Smooth muscle cell (in vitro differentiated cells): Measurements from ENCODE around the gene ZBTB40. TPM values are rescaled to one million over a fixed set of nuclear protein-coding genes. Genes with fewer than 3 reads are reported as not detected.

Experiments used
- DNase-seq: peaks from one replicate; lab custom pipeline; 2025; ENCODE audit not compliant: unreplicated experiment; lab: John Stamatoyannopoulos, UW
- H2AFZ ChIP-seq: fragments of 200-600 bp; sonication (generic); 2 replicates; pipeline ENCODE4 v1.6.0; 2016; ENCODE audit warnings: antibody characterized with exemption, low read depth, mild to moderate bottlenecking
- H3F3A ChIP-seq: fragments of 200-600 bp; sonication (generic); 2 replicates; pipeline ENCODE4 v1.6.0; 2017; ENCODE audit warnings: antibody characterized with exemption, low read depth
- H3K27ac ChIP-seq: fragments of 200-600 bp; sonication (generic); 2 replicates; pipeline ENCODE4 v1.5.1; 2016; ENCODE audit warnings: low read depth, mild to moderate bottlenecking
- H3K27me3 ChIP-seq: fragments of 200-600 bp; sonication (generic); 2 replicates; pipeline ENCODE4 v1.6.1; 2016; ENCODE audit warnings: low read depth, mild to moderate bottlenecking
- H3K36me3 ChIP-seq: fragments of 200-600 bp; sonication (generic); 2 replicates; pipeline ENCODE4 v1.5.1; 2016; ENCODE audit warnings: low read depth
- H3K4me1 ChIP-seq: fragments of 200-600 bp; sonication (generic); 2 replicates; pipeline ENCODE4 v1.5.1; 2016; ENCODE audit warnings: low read depth
- H3K4me2 ChIP-seq: fragments of 200-600 bp; sonication (generic); 2 replicates; pipeline ENCODE4 v1.6.0; 2016; ENCODE audit warnings: mild to moderate bottlenecking
- H3K4me3 ChIP-seq: fragments of 200-600 bp; sonication (generic); 2 replicates; pipeline ENCODE4 v1.5.1; 2016; ENCODE audit warnings: mild to moderate bottlenecking
- H3K79me2 ChIP-seq: fragments of 200-600 bp; sonication (generic); 2 replicates; pipeline ENCODE4 v1.6.0; 2016; ENCODE audit warnings: low read depth, mild to moderate bottlenecking
- H3K9ac ChIP-seq: fragments of 200-600 bp; sonication (generic); 2 replicates; pipeline ENCODE4 v1.6.0; 2016; ENCODE audit warnings: low read depth
- H3K9me3 ChIP-seq: fragments of 200-600 bp; sonication (generic); replicated peaks from 2 replicates; pipeline ENCODE4 v1.5.1; 2016; ENCODE audit warnings: low read depth
- H4K20me1 ChIP-seq: fragments of 200-600 bp; sonication (generic); 2 replicates; pipeline ENCODE4 v1.6.0; 2016; ENCODE audit warnings: low read depth
- WGBS: methylation state at CpG from one replicate; pipeline ENCODE4 v1.1.7; 2016; ENCODE audit warnings: low lambda C conversion rate; 5-methylcytosine and 5-hydroxymethylcytosine counted together
- polyA plus RNA-seq: library from polyadenylated mRNA; unstranded; fragments of >200 nt; fragmentation: Nextera tagmentation; extraction: Ambion mirVana; gene quantifications from 2 replicates; pipeline ENCODE4 v1.2.1, GENCODE V29; 2016
- total RNA-seq: library from RNA; depleted of rRNA; stranded (reverse); fragments of >200 nt; gene quantifications from 2 replicates; pipeline ENCODE4 v1.2.3, GENCODE V29; 2014
- TF ChIP-seq, protein P1 (sequence below): fragments of 200-600 bp; sonication (generic); IDR thresholded peaks from 2 replicates; pipeline ENCODE4 v1.5.1; 2017; ENCODE audit warnings: borderline replicate concordance, mild to moderate bottlenecking, antibody characterized with exemption; ENCODE audit not compliant: insufficient read depth, poor library complexity, severe bottlenecking

ZBTB40 gene
- total and polyA plus RNA-seq, 2 experiments from 2014 or later: 4.1 to 14.6 TPM

DNA sequence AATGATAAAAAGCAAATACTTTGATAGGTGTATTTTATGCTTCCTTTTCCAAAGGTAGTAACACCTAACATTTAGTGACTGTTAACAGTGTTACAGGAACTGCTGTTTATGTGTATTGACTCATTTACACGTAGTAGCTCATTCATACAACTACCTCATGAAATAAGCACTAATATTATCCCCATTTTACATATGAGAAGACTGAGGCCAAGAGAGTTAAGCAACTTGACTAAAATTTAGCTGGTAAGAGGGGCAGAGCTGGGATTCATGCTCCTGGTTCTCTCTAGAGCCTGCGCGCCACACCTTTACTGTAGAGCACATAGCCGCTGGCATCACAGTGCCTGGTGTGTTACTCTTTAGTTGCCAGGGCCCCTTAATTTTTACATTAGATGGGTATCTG lies 11.3 kb downstream of the ZBTB40 start:
- H3K4me1 ChIP-seq: no peaks in the 10 kb centered on the region
- TF ChIP-seq, protein P1, sequence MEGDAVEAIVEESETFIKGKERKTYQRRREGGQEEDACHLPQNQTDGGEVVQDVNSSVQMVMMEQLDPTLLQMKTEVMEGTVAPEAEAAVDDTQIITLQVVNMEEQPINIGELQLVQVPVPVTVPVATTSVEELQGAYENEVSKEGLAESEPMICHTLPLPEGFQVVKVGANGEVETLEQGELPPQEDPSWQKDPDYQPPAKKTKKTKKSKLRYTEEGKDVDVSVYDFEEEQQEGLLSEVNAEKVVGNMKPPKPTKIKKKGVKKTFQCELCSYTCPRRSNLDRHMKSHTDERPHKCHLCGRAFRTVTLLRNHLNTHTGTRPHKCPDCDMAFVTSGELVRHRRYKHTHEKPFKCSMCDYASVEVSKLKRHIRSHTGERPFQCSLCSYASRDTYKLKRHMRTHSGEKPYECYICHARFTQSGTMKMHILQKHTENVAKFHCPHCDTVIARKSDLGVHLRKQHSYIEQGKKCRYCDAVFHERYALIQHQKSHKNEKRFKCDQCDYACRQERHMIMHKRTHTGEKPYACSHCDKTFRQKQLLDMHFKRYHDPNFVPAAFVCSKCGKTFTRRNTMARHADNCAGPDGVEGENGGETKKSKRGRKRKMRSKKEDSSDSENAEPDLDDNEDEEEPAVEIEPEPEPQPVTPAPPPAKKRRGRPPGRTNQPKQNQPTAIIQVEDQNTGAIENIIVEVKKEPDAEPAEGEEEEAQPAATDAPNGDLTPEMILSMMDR: no peak
- H3K27ac ChIP-seq: no peak overlapping the region
- peaks cover 63% of the 10 kb centered on the region for H3K79me2 ChIP-seq
- no peak overlapping the region for H3K9ac ChIP-seq
- no peaks in the 10 kb centered on the region for H3F3A ChIP-seq
- no peaks in the 10 kb centered on the region for H3K9me3 ChIP-seq
- H2AFZ ChIP-seq: no peak overlapping the region
- H4K20me1 ChIP-seq: peaks cover 100% of the 10 kb centered on the region
- WGBS: 96% methylated on average over 4 of the region's 4 CpGs
- DNase-seq: no peak
- H3K4me3 ChIP-seq: no peak overlapping the region
- H3K36me3 ChIP-seq: no peaks in the 10 kb centered on the region
- H3K4me2 ChIP-seq: no peak overlapping the region
- no peaks in the 10 kb centered on the region for H3K27me3 ChIP-seq

- peaks cover 99% of the 10 kb centered on the region for H4K20me1 ChIP-seq
- no peaks in the 10 kb centered on the region for H3K9me3 ChIP-seq
- no peak overlapping the region for H3K4me3 ChIP-seq
- H3K4me2 ChIP-seq: no peak overlapping the region
- no peak overlapping the region for H2AFZ ChIP-seq
- no peak overlapping the region for H3K9ac ChIP-seq
- H3K27ac ChIP-seq: no peak overlapping the region
- H3K36me3 ChIP-seq: no peaks in the 10 kb centered on the region
- H3F3A ChIP-seq: no peaks in the 10 kb centered on the region
- no peaks in the 10 kb centered on the region for H3K4me1 ChIP-seq
- no peaks in the 10 kb centered on the region for H3K27me3 ChIP-seq
- no peak for DNase-seq
- 88% methylated on average over 9 of the region's 9 CpGs for WGBS
- peaks cover 49% of the 10 kb centered on the region for H3K79me2 ChIP-seq
- TF ChIP-seq, protein P1: no peak
Observed at GRCh38 chr1:22465015-22465565, 13.4 kb downstream of the ZBTB40 start.

- H3F3A ChIP-seq: no peaks in the 10 kb centered on the region
- TF ChIP-seq, protein P1: no peak
- H3K4me1 ChIP-seq: no peaks in the 10 kb centered on the region
- H3K36me3 ChIP-seq: no peaks in the 10 kb centered on the region
- no peaks in the 10 kb centered on the region for H3K27me3 ChIP-seq
- no peak overlapping the region for H3K27ac ChIP-seq
- DNase-seq: no peak
- peaks cover 99% of the 10 kb centered on the region for H4K20me1 ChIP-seq
- H2AFZ ChIP-seq: no peak overlapping the region
- WGBS: 100% methylated on average over 2 of the region's 2 CpGs
- H3K4me2 ChIP-seq: no peak overlapping the region
- H3K79me2 ChIP-seq: peaks cover 43% of the 10 kb centered on the region
- H3K9ac ChIP-seq: no peak overlapping the region
- H3K9me3 ChIP-seq: no peaks in the 10 kb centered on the region
- H3K4me3 ChIP-seq: no peak overlapping the region
Observed at GRCh38 chr1:22465671-22466070, 14.0 kb downstream of the ZBTB40 start.

DNA sequence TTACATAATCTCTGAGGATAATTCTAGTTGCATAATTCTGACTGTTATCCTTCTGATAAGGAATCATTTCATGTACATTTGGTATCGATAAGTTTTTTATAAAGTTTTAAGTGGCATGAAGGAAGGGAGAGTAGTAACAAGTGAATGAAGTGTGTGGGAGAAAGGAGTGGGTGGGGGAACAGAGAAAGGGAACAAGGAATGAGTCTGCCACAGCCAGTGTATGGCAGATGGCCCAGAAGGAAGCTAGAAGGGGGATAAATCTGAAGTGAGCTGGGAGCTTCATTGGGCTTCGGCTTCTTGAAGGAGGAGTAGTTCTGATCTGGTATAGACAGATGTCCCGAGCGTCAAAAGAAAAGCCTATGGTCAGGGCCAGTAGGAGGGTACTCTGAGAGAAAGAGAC lies 18.6 kb downstream of the ZBTB40 start:
- Histone ChIP-seq H3K4me2 (no peak overlapping the region), H3K9ac (no peak overlapping the region), H2AFZ (no peak overlapping the region), H3K27ac (no peak overlapping the region), H3K4me1 (no peaks in the 10 kb centered on the region), H3K36me3 (no peaks in the 10 kb centered on the region), H3K27me3 (no peaks in the 10 kb centered on the region), H3K79me2 (peaks cover 17% of the 10 kb centered on the region), H4K20me1 (peaks cover 99% of the 10 kb centered on the region), H3K4me3 (no peak overlapping the region), H3K9me3 (no peaks in the 10 kb centered on the region), H3F3A (no peaks in the 10 kb centered on the region)
- WGBS: 98% methylated on average over 4 of the region's 4 CpGs
- DNase-seq: no peak
- TF ChIP-seq, protein P1: no peak
